DOHH2 (cell line): ENCODE measurements around the gene COL4A2.

ENCODE experiments used
- EZH2phosphoT487 ChIP-seq: fragments of 200-600 bp; sonication (generic); IDR thresholded peaks from 2 replicates; pipeline ENCODE4 v1.6.1; 2017; ENCODE audit warnings: borderline replicate concordance, mild to moderate bottlenecking, antibody characterized with exemption, low read length, moderate library complexity, mixed read lengths
- TF ChIP-seq, protein P1 (sequence below): fragments of 200-600 bp; sonication (generic); IDR thresholded peaks from one replicate; pipeline ENCODE4 v1.5.1; 2014; ENCODE audit warnings: antibody characterized with exemption, mild to moderate bottlenecking, low read depth, low read length; ENCODE audit not compliant: poor library complexity, severe bottlenecking

DNA sequence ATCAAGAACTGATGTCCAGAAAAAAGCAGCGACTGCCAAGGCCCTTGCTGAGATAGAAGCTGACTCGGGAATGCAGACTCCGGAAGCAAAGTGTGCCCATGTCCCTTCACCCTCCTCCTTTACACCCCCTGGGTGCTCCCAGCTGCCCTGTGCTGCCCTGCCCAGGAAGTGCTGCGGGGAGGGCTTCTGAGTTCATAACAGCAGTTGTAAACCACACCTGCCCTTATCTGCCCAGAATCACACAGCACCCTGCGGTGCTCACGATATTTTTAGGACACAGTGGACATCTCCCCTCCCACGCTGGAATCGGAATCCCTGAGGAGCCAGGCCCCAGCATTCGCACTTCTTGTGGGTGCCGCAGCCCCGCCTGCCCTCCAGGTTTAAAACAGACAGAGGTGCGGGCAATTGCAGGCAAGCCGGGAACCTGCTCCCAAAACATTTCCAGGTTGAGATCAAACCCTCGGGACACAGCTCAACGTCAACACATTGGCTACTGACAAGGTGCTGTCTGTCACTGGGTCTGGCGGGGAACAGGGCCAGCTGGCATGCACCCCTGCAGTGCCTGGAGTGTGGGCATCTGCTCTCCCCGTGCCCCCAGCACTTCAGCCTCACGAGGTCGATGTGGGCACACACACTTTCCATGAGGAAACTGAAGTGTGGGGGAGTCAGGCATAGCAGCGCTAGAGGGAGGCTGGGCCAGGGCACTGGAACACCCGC is 217.6 kb downstream of the COL4A2 start:
- TF ChIP-seq, protein P1, sequence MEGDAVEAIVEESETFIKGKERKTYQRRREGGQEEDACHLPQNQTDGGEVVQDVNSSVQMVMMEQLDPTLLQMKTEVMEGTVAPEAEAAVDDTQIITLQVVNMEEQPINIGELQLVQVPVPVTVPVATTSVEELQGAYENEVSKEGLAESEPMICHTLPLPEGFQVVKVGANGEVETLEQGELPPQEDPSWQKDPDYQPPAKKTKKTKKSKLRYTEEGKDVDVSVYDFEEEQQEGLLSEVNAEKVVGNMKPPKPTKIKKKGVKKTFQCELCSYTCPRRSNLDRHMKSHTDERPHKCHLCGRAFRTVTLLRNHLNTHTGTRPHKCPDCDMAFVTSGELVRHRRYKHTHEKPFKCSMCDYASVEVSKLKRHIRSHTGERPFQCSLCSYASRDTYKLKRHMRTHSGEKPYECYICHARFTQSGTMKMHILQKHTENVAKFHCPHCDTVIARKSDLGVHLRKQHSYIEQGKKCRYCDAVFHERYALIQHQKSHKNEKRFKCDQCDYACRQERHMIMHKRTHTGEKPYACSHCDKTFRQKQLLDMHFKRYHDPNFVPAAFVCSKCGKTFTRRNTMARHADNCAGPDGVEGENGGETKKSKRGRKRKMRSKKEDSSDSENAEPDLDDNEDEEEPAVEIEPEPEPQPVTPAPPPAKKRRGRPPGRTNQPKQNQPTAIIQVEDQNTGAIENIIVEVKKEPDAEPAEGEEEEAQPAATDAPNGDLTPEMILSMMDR = no peak
- TF ChIP-seq EZH2phosphoT487 = no peak
